Stimulated activated CD8-positive, alpha-beta memory T cell treated with anti-CD3 and anti-CD28 coated beads, Interleukin-15, amount 100 ng/mL, for 24 hours (primary cell): Measurements from ENCODE around the gene ABCC3.

Source experiments
- DNase-seq: peaks from one replicate; pipeline ENCODE4 v3.0.0-alpha.2; 2020; ENCODE audit warnings: low read depth

The ABCC3 gene

GRCh38 chr17:50642722-50643656 is 8.3 kb downstream of the ABCC3 start:
- DNase-seq: no peak

- DNase-seq: no peak
These were observed 11.3 kb downstream of the ABCC3 start for GRCh38 chr17:50645748-50646682.

- no peak for DNase-seq
These were observed 12.5 kb downstream of the ABCC3 start for GRCh38 chr17:50647187-50647586.

- DNase-seq: no peak
These were observed 14.6 kb downstream of the ABCC3 start for GRCh38 chr17:50649042-50649908.

- DNase-seq: no peak
These were observed 17.0 kb downstream of the ABCC3 start for GRCh38 chr17:50651661-50652060.

GRCh38 chr17:50653738-50654137 is 19.1 kb downstream of the ABCC3 start:
- no peak for DNase-seq

GRCh38 chr17:50656509-50656908 is 21.8 kb downstream of the ABCC3 start:
- no peak for DNase-seq

- DNase-seq: no peak
These were observed 22.4 kb downstream of the ABCC3 start for GRCh38 chr17:50657054-50657453.

- no peak for DNase-seq
These were observed 22.9 kb downstream of the ABCC3 start for GRCh38 chr17:50657627-50658026.

- DNase-seq: no peak
These were observed 23.9 kb downstream of the ABCC3 start for GRCh38 chr17:50658616-50659015.

- DNase-seq: no peak
These were observed 24.5 kb downstream of the ABCC3 start for GRCh38 chr17:50659179-50659578.

- no peak for DNase-seq
These were observed 25.6 kb downstream of the ABCC3 start for GRCh38 chr17:50660042-50660886.

GRCh38 chr17:50660887-50661345 is 26.2 kb downstream of the ABCC3 start:
- no peak for DNase-seq

GRCh38 chr17:50661348-50661747 is 26.7 kb downstream of the ABCC3 start:
- no peak for DNase-seq

GRCh38 chr17:50661795-50662391 is 27.2 kb downstream of the ABCC3 start:
- no peak for DNase-seq

- DNase-seq: no peak
These were observed 28.0 kb downstream of the ABCC3 start for GRCh38 chr17:50662632-50663225.

- no peak for DNase-seq
These were observed 29.2 kb downstream of the ABCC3 start for GRCh38 chr17:50663812-50664374.

GRCh38 chr17:50664788-50665458 is 30.2 kb downstream of the ABCC3 start:
- no peak for DNase-seq

- DNase-seq: no peak
These were observed 31.2 kb downstream of the ABCC3 start for GRCh38 chr17:50665838-50666237.
